OCI-LY7 (cell line): Measurements from ENCODE around the gene DIP2A. TPM values are rescaled to one million over a fixed set of nuclear protein-coding genes. Genes with fewer than 3 reads are reported as not detected.

Source experiments
- BruUV-seq: library from RNA; stranded (reverse); fragments of 400-500 nt; replicated peaks from 2 replicates; lab custom pipeline; 2021; lab: Mats Ljungman, UMichigan
- CTCF ChIA-PET: fragments of 300-600 bp; sonication (Branson Sonifier 250); formaldehyde crosslinking; loops from one replicate; lab custom pipeline; 2022; ENCODE audit warnings: antibody characterized with exemption; ENCODE audit not compliant: unreplicated experiment; lab: Charles Lee
- POLR2A ChIA-PET: fragments of 300-600 bp; sonication (Branson Sonifier 250); formaldehyde crosslinking; loops from one replicate; lab custom pipeline; 2022; ENCODE audit warnings: antibody characterized with exemption; lab: Charles Lee
- DNase-seq: peaks from one replicate; pipeline ENCODE4 v3.0.0-alpha.2; 2015; ENCODE audit warnings: low spot score
- H2AFZ ChIP-seq: fragments of 200-600 bp; sonication (generic), shearing (Covaris generic); 2 replicates; pipeline ENCODE4 v1.6.1; 2014; ENCODE audit warnings: mild to moderate bottlenecking, antibody characterized with exemption, low read length, moderate library complexity
- H3K27ac ChIP-seq: fragments of 200-600 bp; sonication (generic); 2 replicates; pipeline ENCODE4 v1.5.1; 2014; ENCODE audit warnings: mixed run types, low read depth, mild to moderate bottlenecking, moderate library complexity, low read length, inconsistent platforms; ENCODE audit not compliant: poor library complexity, severe bottlenecking
- H3K36me3 ChIP-seq: fragments of 200-600 bp; sonication (generic); 2 replicates; pipeline ENCODE4 v1.6.1; 2014; ENCODE audit warnings: mild to moderate bottlenecking, antibody characterized with exemption, low read length, moderate library complexity, mixed read lengths; ENCODE audit not compliant: insufficient read depth
- H3K4me1 ChIP-seq: fragments of 200-600 bp; sonication (generic); 2 replicates; pipeline ENCODE4 v1.5.1; 2014; ENCODE audit warnings: mild to moderate bottlenecking, low read length; ENCODE audit not compliant: insufficient read depth, poor library complexity, severe bottlenecking
- H3K4me2 ChIP-seq: fragments of 200-600 bp; sonication (generic); 2 replicates; pipeline ENCODE4 v1.6.1; 2014; ENCODE audit warnings: mild to moderate bottlenecking, low read length
- H3K4me3 ChIP-seq: fragments of 200-600 bp; sonication (generic); 2 replicates; pipeline ENCODE4 v1.5.1; 2014; ENCODE audit warnings: mild to moderate bottlenecking, low read depth, low read length; ENCODE audit not compliant: poor library complexity, severe bottlenecking
- H3K79me2 ChIP-seq: fragments of 200-600 bp; sonication (generic); 2 replicates; pipeline ENCODE4 v1.6.1; 2016; ENCODE audit warnings: low read depth, mild to moderate bottlenecking, low read length, moderate library complexity, mixed read lengths; ENCODE audit not compliant: insufficient read depth
- H3K9me2 ChIP-seq: fragments of 200-600 bp; sonication (generic); 2 replicates; pipeline ENCODE4 v1.6.1; 2016; ENCODE audit warnings: mild to moderate bottlenecking, low read length, mixed read lengths; ENCODE audit not compliant: insufficient read depth
- H3K9me3 ChIP-seq: fragments of 200-600 bp; sonication (generic); 2 replicates; pipeline ENCODE4 v1.6.1; 2014; ENCODE audit warnings: mild to moderate bottlenecking, mixed run types, low read length, mixed read lengths
- H4K20me1 ChIP-seq: fragments of 200-600 bp; sonication (generic); 2 replicates; pipeline ENCODE4 v1.6.1; 2014; ENCODE audit warnings: mild to moderate bottlenecking, antibody characterized with exemption, low read length, moderate library complexity, mixed read lengths; ENCODE audit not compliant: insufficient read depth
- EZH2phosphoT487 ChIP-seq: fragments of 200-600 bp; sonication (generic); IDR thresholded peaks from 2 replicates; pipeline ENCODE4 v1.6.1; 2018; ENCODE audit warnings: low read depth, borderline replicate concordance, mild to moderate bottlenecking, mixed run types, antibody characterized with exemption, low read length, moderate library complexity, mixed read lengths
- intact Hi-C: fragments of 100-400 bp; cut with micrococcal nuclease; formaldehyde crosslinking; loops from one replicate; pipeline ENCODE4 v1.10.0; 2022; ENCODE audit not compliant: unreplicated experiment
- total RNA-seq, 2 experiments: library from RNA; depleted of rRNA in 1 of 2; stranded (reverse); fragments of >200 nt in 1 of 2; shearing (Covaris generic) in 1 of 2; gene quantifications; 2 replicates each; pipeline ENCODE4 v1.2.3, GENCODE V29; 2014 to 2022
- TF ChIP-seq, protein P1 (sequence below): fragments of 200-600 bp; sonication (generic); conservative IDR thresholded peaks from 2 replicates; pipeline ENCODE4 v1.5.1; 2014; ENCODE audit warnings: mild to moderate bottlenecking, antibody characterized with exemption, low read length, moderate library complexity, mixed read lengths

The DIP2A gene
- total RNA-seq, 2 experiments from 2014 or later: 27.9 to 44.7 TPM

GRCh38 chr21:46544003-46544402 lies 85.3 kb downstream of the DIP2A start:
- intact Hi-C loops: no loop called here
- no peak overlapping the region for H3K4me2 ChIP-seq
- no peaks in the 10 kb centered on the region for H4K20me1 ChIP-seq
- no peaks in the 10 kb centered on the region for H3K79me2 ChIP-seq
- no peak for DNase-seq
- no peaks in the 10 kb centered on the region for H3K9me2 ChIP-seq
- no peak overlapping the region for H3K4me3 ChIP-seq
- H3K4me1 ChIP-seq: no peaks in the 10 kb centered on the region
- no peak overlapping the region for H3K27ac ChIP-seq
- H3K9me3 ChIP-seq: no peaks in the 10 kb centered on the region
- CTCF ChIA-PET: no interaction called here
- peaks cover 17% of the 10 kb centered on the region for H3K36me3 ChIP-seq
- BruUV-seq: no TSS peak
- TF ChIP-seq, protein P1, sequence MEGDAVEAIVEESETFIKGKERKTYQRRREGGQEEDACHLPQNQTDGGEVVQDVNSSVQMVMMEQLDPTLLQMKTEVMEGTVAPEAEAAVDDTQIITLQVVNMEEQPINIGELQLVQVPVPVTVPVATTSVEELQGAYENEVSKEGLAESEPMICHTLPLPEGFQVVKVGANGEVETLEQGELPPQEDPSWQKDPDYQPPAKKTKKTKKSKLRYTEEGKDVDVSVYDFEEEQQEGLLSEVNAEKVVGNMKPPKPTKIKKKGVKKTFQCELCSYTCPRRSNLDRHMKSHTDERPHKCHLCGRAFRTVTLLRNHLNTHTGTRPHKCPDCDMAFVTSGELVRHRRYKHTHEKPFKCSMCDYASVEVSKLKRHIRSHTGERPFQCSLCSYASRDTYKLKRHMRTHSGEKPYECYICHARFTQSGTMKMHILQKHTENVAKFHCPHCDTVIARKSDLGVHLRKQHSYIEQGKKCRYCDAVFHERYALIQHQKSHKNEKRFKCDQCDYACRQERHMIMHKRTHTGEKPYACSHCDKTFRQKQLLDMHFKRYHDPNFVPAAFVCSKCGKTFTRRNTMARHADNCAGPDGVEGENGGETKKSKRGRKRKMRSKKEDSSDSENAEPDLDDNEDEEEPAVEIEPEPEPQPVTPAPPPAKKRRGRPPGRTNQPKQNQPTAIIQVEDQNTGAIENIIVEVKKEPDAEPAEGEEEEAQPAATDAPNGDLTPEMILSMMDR: no peak
- TF ChIP-seq EZH2phosphoT487: no peak
- H2AFZ ChIP-seq: no peak overlapping the region
- POLR2A ChIA-PET: no interaction called here

DNA sequence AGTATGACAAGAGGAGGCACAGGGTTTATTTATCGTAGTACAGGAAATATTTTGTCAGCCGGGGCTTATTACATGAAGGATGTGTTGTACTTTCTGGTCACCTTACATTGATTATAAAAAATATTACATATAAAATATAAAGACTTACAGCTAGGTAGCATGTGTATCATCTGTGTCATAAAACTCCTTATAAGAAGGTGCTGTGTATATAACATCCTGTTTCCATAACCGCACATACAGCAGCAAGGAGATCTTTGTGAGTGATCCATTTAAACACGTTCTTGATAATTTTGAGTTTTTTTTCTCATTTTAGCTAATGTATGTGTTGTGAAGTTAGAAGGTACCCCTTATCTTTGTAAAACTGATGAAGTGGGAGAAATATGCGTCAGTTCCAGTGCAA lies 86.1 kb downstream of the DIP2A start:
- no peaks in the 10 kb centered on the region for H3K79me2 ChIP-seq
- CTCF ChIA-PET: no interaction called here
- DNase-seq: no peak
- no peaks in the 10 kb centered on the region for H3K9me2 ChIP-seq
- H3K4me1 ChIP-seq: no peaks in the 10 kb centered on the region
- no peak for TF ChIP-seq EZH2phosphoT487
- TF ChIP-seq, protein P1: no peak
- H3K4me3 ChIP-seq: no peak overlapping the region
- H4K20me1 ChIP-seq: no peaks in the 10 kb centered on the region
- H2AFZ ChIP-seq: no peak overlapping the region
- no peak overlapping the region for H3K27ac ChIP-seq
- no peaks in the 10 kb centered on the region for H3K9me3 ChIP-seq
- intact Hi-C loops: no loop called here
- no peak overlapping the region for H3K4me2 ChIP-seq
- POLR2A ChIA-PET: no interaction called here
- no TSS peak for BruUV-seq
- H3K36me3 ChIP-seq: peaks cover 17% of the 10 kb centered on the region

- no peak overlapping the region for H3K27ac ChIP-seq
These were observed 86.7 kb downstream of the DIP2A start for GRCh38 chr21:46545363-46545762.

More at GRCh38 chr21:46545363-46545762, 86.7 kb downstream of the DIP2A start:
- Histone ChIP-seq H3K4me1 (peaks cover under 1% of the 10 kb centered on the region), H2AFZ (no peak overlapping the region), H3K36me3 (peaks cover 17% of the 10 kb centered on the region), H3K9me2 (no peaks in the 10 kb centered on the region), H3K4me3 (no peak overlapping the region), H3K4me2 (no peak overlapping the region), H4K20me1 (no peaks in the 10 kb centered on the region), H3K79me2 (no peaks in the 10 kb centered on the region), H3K9me3 (no peaks in the 10 kb centered on the region)
- BruUV-seq: no TSS peak
- no peak for DNase-seq
- ChIA-PET POLR2A (no interaction called here), CTCF (no interaction called here)
- TF ChIP-seq, protein P1: no peak
- TF ChIP-seq EZH2phosphoT487: no peak
- intact Hi-C loops: no loop called here
